ENCODE data around the gene KDSR. TPM values are rescaled to one million over a fixed set of nuclear protein-coding genes. Genes with fewer than 3 reads are reported as not detected.

The KDSR gene
- total RNA-seq, 1 experiment from 2014 or later, result 41.7 TPM

DNA sequence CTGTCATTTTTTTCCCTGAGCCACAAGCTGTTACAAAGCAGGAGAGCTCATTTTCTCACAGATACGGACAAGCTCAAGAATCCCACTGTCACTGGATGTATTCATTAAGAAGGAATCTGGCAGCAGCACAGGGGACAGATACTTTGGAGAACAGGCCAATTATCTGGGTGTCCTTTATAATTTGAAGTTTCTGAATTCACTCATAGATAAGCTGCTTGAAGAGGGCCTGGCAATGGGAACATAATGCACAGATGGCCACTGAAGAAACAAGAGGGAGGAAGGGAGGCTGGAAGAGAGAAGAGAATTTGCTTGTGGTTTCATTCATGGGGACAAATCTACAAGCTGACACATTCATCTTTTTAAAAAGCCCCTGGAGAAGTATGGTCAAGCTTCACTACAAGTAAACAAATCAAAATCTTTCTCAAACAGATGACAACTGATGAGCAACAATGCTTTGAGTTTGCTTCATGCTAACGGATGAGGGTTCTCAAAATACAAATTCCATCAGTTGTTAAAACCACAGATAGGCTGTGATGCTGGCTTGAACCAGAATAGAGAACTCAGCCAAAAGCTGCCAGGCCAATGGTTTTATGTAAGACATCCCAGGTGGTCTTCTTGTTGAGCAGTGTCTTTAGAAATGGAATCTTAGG is 59.3 kb downstream of the KDSR start:
- intact Hi-C loops (cut with micrococcal nuclease; ENCODE audit: unreplicated experiment), result no loop called here
- Histone ChIP-seq H3F3A (ENCODE audit: insufficient read depth, low read depth) (no peaks in the 10 kb centered on the region), H3K4me3 (no peak overlapping the region), H3K36me3 (ENCODE audit: low read depth) (no peaks in the 10 kb centered on the region), H3K4me2 (no peak overlapping the region), H2AFZ (no peak overlapping the region), H3K4me1 (replicated peaks; ENCODE audit: insufficient read depth) (no peaks in the 10 kb centered on the region), H4K20me1 (ENCODE audit: insufficient read depth) (no peaks in the 10 kb centered on the region), H3K27me3 (ENCODE audit: insufficient read depth, low read depth) (no peaks in the 10 kb centered on the region), H3K9me2 (ENCODE audit: insufficient read depth) (no peaks in the 10 kb centered on the region), H3K9me3 (ENCODE audit: insufficient read depth, low read depth) (no peaks in the 10 kb centered on the region), H3K79me2 (ENCODE audit: low read depth) (no peaks in the 10 kb centered on the region), H3K27ac (no peak overlapping the region)
- ChIA-PET POLR2A (ENCODE audit: unreplicated experiment) (no interaction called here), CTCF (no interaction called here)
- DNase-seq, result no peak
- TF ChIP-seq EZH2 (IDR thresholded peaks at IDR 0.05; ENCODE audit: low read depth), result no peak
- TF ChIP-seq, protein P1, sequence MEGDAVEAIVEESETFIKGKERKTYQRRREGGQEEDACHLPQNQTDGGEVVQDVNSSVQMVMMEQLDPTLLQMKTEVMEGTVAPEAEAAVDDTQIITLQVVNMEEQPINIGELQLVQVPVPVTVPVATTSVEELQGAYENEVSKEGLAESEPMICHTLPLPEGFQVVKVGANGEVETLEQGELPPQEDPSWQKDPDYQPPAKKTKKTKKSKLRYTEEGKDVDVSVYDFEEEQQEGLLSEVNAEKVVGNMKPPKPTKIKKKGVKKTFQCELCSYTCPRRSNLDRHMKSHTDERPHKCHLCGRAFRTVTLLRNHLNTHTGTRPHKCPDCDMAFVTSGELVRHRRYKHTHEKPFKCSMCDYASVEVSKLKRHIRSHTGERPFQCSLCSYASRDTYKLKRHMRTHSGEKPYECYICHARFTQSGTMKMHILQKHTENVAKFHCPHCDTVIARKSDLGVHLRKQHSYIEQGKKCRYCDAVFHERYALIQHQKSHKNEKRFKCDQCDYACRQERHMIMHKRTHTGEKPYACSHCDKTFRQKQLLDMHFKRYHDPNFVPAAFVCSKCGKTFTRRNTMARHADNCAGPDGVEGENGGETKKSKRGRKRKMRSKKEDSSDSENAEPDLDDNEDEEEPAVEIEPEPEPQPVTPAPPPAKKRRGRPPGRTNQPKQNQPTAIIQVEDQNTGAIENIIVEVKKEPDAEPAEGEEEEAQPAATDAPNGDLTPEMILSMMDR (conservative IDR thresholded peaks at IDR 0.05), result no peak
- BruUV-seq (replicated peaks), result no TSS peak

DNA sequence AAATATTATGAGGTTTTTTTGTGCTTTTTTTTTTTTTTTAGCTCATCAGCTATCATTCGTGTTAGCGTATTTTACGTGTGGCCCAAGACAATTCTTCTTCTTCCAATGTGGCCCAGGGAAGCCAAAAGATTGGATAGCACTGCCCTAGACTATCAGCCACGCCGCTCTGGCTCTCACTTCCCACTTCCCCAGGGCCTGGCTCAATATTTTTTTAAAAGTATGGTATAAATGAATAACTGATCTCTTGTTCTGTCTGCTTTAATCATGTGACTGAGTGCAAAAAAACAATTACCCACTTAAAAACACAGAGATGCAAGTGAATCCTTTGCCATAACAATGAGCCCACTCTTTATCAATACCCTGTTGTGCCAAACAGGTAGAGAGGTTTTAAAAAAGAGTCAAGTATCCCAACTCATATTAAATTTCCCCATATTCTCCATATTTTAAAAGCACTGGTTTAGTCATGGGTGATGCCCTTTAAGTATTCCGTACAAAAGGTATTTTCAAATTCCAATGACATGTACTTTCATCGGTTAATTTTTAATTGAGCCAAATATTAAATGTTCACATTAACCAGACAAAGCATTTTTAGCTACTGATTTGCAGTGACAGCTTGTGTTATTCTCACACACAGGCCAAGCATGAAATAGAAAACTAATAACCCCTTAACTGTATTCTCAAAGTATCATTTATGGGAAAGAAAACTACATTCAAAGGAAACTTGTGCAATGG is 60.0 kb downstream of the KDSR start:
- TF ChIP-seq EZH2 (IDR thresholded peaks at IDR 0.05; ENCODE audit: low read depth), result no peak
- TF ChIP-seq, protein P1 (conservative IDR thresholded peaks at IDR 0.05), result no peak
- ChIA-PET POLR2A (ENCODE audit: unreplicated experiment) (no interaction called here), CTCF (interaction anchor here (0.6 kb wide), 1 partner anchor 46 kb away, joined by 3 read pairs; no protein-coding TSS in a partner anchor)
- Histone ChIP-seq H3K4me2 (no peak overlapping the region), H2AFZ (no peak overlapping the region), H3K27me3 (ENCODE audit: insufficient read depth, low read depth) (no peaks in the 10 kb centered on the region), H3K4me1 (replicated peaks; ENCODE audit: insufficient read depth) (no peaks in the 10 kb centered on the region), H3K4me3 (no peak overlapping the region), H3K79me2 (ENCODE audit: low read depth) (no peaks in the 10 kb centered on the region), H4K20me1 (ENCODE audit: insufficient read depth) (no peaks in the 10 kb centered on the region), H3K9me2 (ENCODE audit: insufficient read depth) (no peaks in the 10 kb centered on the region), H3K9me3 (ENCODE audit: insufficient read depth, low read depth) (no peaks in the 10 kb centered on the region), H3K27ac (no peak overlapping the region), H3K36me3 (ENCODE audit: low read depth) (no peaks in the 10 kb centered on the region), H3F3A (ENCODE audit: insufficient read depth, low read depth) (no peaks in the 10 kb centered on the region)
- no TSS peak for BruUV-seq (replicated peaks)
- intact Hi-C loops (cut with micrococcal nuclease; ENCODE audit: unreplicated experiment), result no loop called here
- no peak for DNase-seq

DNA sequence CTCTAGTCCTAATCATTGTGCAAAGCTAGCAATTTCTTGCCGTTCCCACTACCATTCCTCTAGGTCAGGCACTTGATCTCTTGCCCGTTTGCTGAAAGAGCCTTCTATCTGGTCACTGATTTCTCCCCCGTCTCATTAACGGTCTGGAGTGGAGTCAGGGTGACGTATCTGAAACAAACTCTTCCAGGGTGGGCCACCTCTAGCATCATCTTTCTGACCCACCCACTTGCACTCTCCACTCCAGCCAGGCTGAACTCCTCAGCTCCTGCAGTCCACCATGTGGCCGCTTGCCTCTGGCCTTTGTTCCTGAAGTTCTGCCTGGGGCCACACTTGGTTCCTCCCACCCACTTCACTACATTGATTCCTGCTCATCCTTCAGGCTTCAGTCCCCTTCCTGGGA is 60.8 kb downstream of the KDSR start:
- Histone ChIP-seq H3K36me3 (ENCODE audit: low read depth) (no peaks in the 10 kb centered on the region), H3K27me3 (ENCODE audit: insufficient read depth, low read depth) (no peaks in the 10 kb centered on the region), H3K27ac (no peak overlapping the region), H2AFZ (no peak overlapping the region), H3K4me1 (replicated peaks; ENCODE audit: insufficient read depth) (no peaks in the 10 kb centered on the region), H3F3A (ENCODE audit: insufficient read depth, low read depth) (no peaks in the 10 kb centered on the region), H3K79me2 (ENCODE audit: low read depth) (no peaks in the 10 kb centered on the region), H3K9me3 (ENCODE audit: insufficient read depth, low read depth) (no peaks in the 10 kb centered on the region), H3K9me2 (ENCODE audit: insufficient read depth) (no peaks in the 10 kb centered on the region), H3K4me3 (no peak overlapping the region), H3K4me2 (no peak overlapping the region), H4K20me1 (ENCODE audit: insufficient read depth) (no peaks in the 10 kb centered on the region)
- no TSS peak for BruUV-seq (replicated peaks)
- POLR2A ChIA-PET (ENCODE audit: unreplicated experiment), result no interaction called here
- DNase-seq, result no peak
- CTCF ChIA-PET, result no interaction called here
- TF ChIP-seq EZH2 (IDR thresholded peaks at IDR 0.05; ENCODE audit: low read depth), result no peak
- TF ChIP-seq, protein P1 (conservative IDR thresholded peaks at IDR 0.05), result no peak
- intact Hi-C loops (cut with micrococcal nuclease; ENCODE audit: unreplicated experiment), result no loop called here

Measured in PC-9 (cell line).